Common myeloid progenitor, CD34-positive (primary cell): Measurements from ENCODE around the gene RFX1.

Source experiments
- CTCF ChIA-PET: fragments of 350-600 bp; sonication (Branson Sonifier 250); formaldehyde crosslinking; loops from one replicate; lab custom pipeline; 2021; ENCODE audit warnings: antibody characterized with exemption; lab: Charles Lee
- POLR2A ChIA-PET: fragments of 350-600 bp; sonication (Branson Sonifier 250); formaldehyde crosslinking; loops from one replicate; lab custom pipeline; 2021; ENCODE audit warnings: antibody characterized with exemption; lab: Charles Lee
- DNase-seq, 3 donors: peaks; one replicate each; pipeline versions ENCODE4 v3.0.0 to v3.0.0-alpha.2; 2013
- H3K27ac ChIP-seq, 2 experiments: 1 replicate in 1 of 2; 2 replicates in 1 of 2; pipeline ENCODE4 v1.7.0; 2013; ENCODE audit warnings: inconsistent platforms in 2 of 2, low read length in 2 of 2, mild to moderate bottlenecking in 2 of 2, low read depth in 1 of 2, moderate library complexity in 1 of 2; ENCODE audit not compliant: severe bottlenecking in 2 of 2, insufficient read depth in 1 of 2, poor library complexity in 1 of 2
- H3K27me3 ChIP-seq, 5 experiments: replicated peaks in 2 of 5; 1 replicate in 3 of 5; 2 replicates in 2 of 5; pipeline versions ENCODE4 v1.6.1 to v1.7.0; 2013; ENCODE audit warnings: low read length in 4 of 5, mild to moderate bottlenecking in 2 of 5, moderate library complexity in 2 of 5, inconsistent platforms in 1 of 5; ENCODE audit not compliant: insufficient read depth in 5 of 5, control insufficient read depth in 4 of 5
- H3K36me3 ChIP-seq, 4 experiments: 1 replicate in 2 of 4; 2 replicates in 2 of 4; pipeline versions ENCODE4 v1.6.1 to v1.7.0; 2013; ENCODE audit warnings: low read length in 3 of 4, control low read depth in 1 of 4, mild to moderate bottlenecking in 1 of 4; ENCODE audit not compliant: control insufficient read depth in 4 of 4, insufficient read depth in 4 of 4
- H3K4me1 ChIP-seq, 4 experiments: 1 replicate in 3 of 4; 2 replicates in 1 of 4; pipeline versions ENCODE4 v1.6.1 to v1.7.1; 2013; ENCODE audit warnings: low read length in 3 of 4, mild to moderate bottlenecking in 3 of 4, control low read depth in 1 of 4, inconsistent platforms in 1 of 4, moderate library complexity in 1 of 4; ENCODE audit not compliant: control insufficient read depth in 4 of 4, insufficient read depth in 4 of 4; ENCODE audit errors: control extremely low read depth in 1 of 4
- H3K4me3 ChIP-seq, 7 experiments: 1 replicate in 4 of 7; 2 replicates in 3 of 7; pipeline versions ENCODE4 v1.5.1 to v1.7.0; 2013; ENCODE audit warnings: mild to moderate bottlenecking in 7 of 7, low read length in 6 of 7, moderate library complexity in 6 of 7, inconsistent platforms in 2 of 7, low read depth in 2 of 7, control low read depth in 1 of 7; ENCODE audit not compliant: insufficient read depth in 4 of 7, control insufficient read depth in 1 of 7; ENCODE audit errors: extremely low read depth in 1 of 7
- H3K9me3 ChIP-seq, 5 experiments: 1 replicate in 4 of 5; 2 replicates in 1 of 5; pipeline versions ENCODE4 v1.6.1 to v1.7.1; 2013; ENCODE audit warnings: low read length in 4 of 5, mild to moderate bottlenecking in 2 of 5, inconsistent platforms in 1 of 5, low read depth in 1 of 5, moderate library complexity in 1 of 5; ENCODE audit not compliant: control insufficient read depth in 4 of 5, insufficient read depth in 2 of 5; ENCODE audit errors: control extremely low read depth in 1 of 5
- WGBS: methylation state at CpG from one replicate; pipeline ENCODE4 v1.1.5; 2013; ENCODE audit not compliant: insufficient coverage; 5-methylcytosine and 5-hydroxymethylcytosine counted together

Gene RFX1

GRCh38 chr19:13999085-13999484, 7.0 kb downstream of the RFX1 start:
- POLR2A ChIA-PET = no interaction called here
- Histone ChIP-seq H3K27ac (no peak overlapping the region), H3K27me3 (no peaks in the 10 kb centered on the region), H3K4me1 (peaks cover 8 to 34% (median 32%) of the 10 kb centered on the region in 4 experiments), H3K9me3 (peaks cover 0 to 10% (median 6%) of the 10 kb centered on the region in 5 experiments), H3K36me3 (peaks cover 5 to 25% (median 10%) of the 10 kb centered on the region in 4 experiments), H3K4me3 (no peak overlapping the region)
- WGBS = 100% methylated on average over 2 of the region's 3 CpGs
- CTCF ChIA-PET = interaction anchor here (1.1 to 2.8 kb wide), 4 partner anchors 10 to 45 kb away, joined by 4 to 11 read pairs (median 9); no protein-coding TSS in a partner anchor
- DNase-seq = no peak

- no peak overlapping the region for H3K4me3 ChIP-seq
- CTCF ChIA-PET = interaction anchor here (0.6 to 2.8 kb wide), 5 partner anchors 10 to 45 kb away, joined by 3 to 11 read pairs (median 8); no protein-coding TSS in a partner anchor
- no peak for DNase-seq
- H3K27ac ChIP-seq = no peak overlapping the region
- peaks cover 5 to 25% (median 11%) of the 10 kb centered on the region in 4 experiments for H3K36me3 ChIP-seq
- POLR2A ChIA-PET = no interaction called here
- peaks cover 0 to 10% (median 6%) of the 10 kb centered on the region in 5 experiments for H3K9me3 ChIP-seq
- peaks cover 6 to 28% (median 27%) of the 10 kb centered on the region in 4 experiments for H3K4me1 ChIP-seq
- H3K27me3 ChIP-seq = no peaks in the 10 kb centered on the region
- 100% methylated on average over 1 of the region's 1 CpG for WGBS
Observed at GRCh38 chr19:13998426-13998825, 7.7 kb downstream of the RFX1 start.

- no peak overlapping the region for H3K4me3 ChIP-seq
- CTCF ChIA-PET = interaction anchor here (2.2 kb wide), 1 partner anchor 9 kb away, joined by 11 read pairs; no protein-coding TSS in a partner anchor
- WGBS = 100% methylated on average over 5 of the region's 6 CpGs
- H3K9me3 ChIP-seq = peaks cover 0 to 10% (median 6%) of the 10 kb centered on the region in 5 experiments
- peaks cover 5 to 25% (median 14%) of the 10 kb centered on the region in 4 experiments for H3K36me3 ChIP-seq
- POLR2A ChIA-PET = no interaction called here
- H3K27me3 ChIP-seq = no peaks in the 10 kb centered on the region
- no peak overlapping the region for H3K27ac ChIP-seq
- no peak for DNase-seq
- H3K4me1 ChIP-seq = peaks cover 1 to 20% (median 19%) of the 10 kb centered on the region in 4 experiments
Observed at GRCh38 chr19:13997631-13997962, 8.5 kb downstream of the RFX1 start.

- Histone ChIP-seq H3K27ac (no peak overlapping the region), H3K4me3 (no peak overlapping the region), H3K9me3 (peaks cover 0 to 10% (median 6%) of the 10 kb centered on the region in 5 experiments), H3K4me1 (peaks cover 0 to 16% (median 14%) of the 10 kb centered on the region in 4 experiments), H3K27me3 (no peaks in the 10 kb centered on the region), H3K36me3 (peaks cover 5 to 30% (median 18%) of the 10 kb centered on the region in 4 experiments)
- CTCF ChIA-PET = interaction anchor here (1.0 to 2.2 kb wide), 2 partner anchors 8 to 10 kb away, joined by 3 to 11 read pairs; no protein-coding TSS in a partner anchor
- no peak for DNase-seq
- POLR2A ChIA-PET = no interaction called here
- 92% methylated on average over 18 of the region's 22 CpGs for WGBS
Observed at GRCh38 chr19:13996928-13997630, 9.0 kb downstream of the RFX1 start.

- whole genome bisulfite sequencing = 100% methylated on average over 6 of the region's 14 CpGs
- H3K27me3 ChIP-seq = no peaks in the 10 kb centered on the region
Observed at GRCh38 chr19:13995878-13996765, 10.0 kb downstream of the RFX1 start.

GRCh38 chr19:13995017-13995728, 10.9 kb downstream of the RFX1 start:
- Histone ChIP-seq H3K4me3 (no peak overlapping the region), H3K9me3 (peaks cover 0 to 10% (median 6%) of the 10 kb centered on the region in 5 experiments), H3K27ac (no peak overlapping the region), H3K27me3 (no peaks in the 10 kb centered on the region), H3K4me1 (peaks cover 0 to 2% (median under 1%) of the 10 kb centered on the region in 4 experiments), H3K36me3 (peaks cover 5 to 40% (median 25%) of the 10 kb centered on the region in 4 experiments)
- POLR2A ChIA-PET = no interaction called here
- no peak for DNase-seq
- WGBS = 97% methylated on average over 11 of the region's 13 CpGs
- CTCF ChIA-PET = interaction anchor here (1.0 to 2.6 kb wide), 2 partner anchors 9 to 35 kb away, joined by 3 to 14 read pairs; no protein-coding TSS in a partner anchor

More at GRCh38 chr19:13995878-13996765, 10.0 kb downstream of the RFX1 start:
- CTCF ChIA-PET = interaction anchor here (1.0 kb wide), 2 partner anchors 11 to 36 kb away, joined by 3 read pairs; no protein-coding TSS in a partner anchor
- Histone ChIP-seq H3K4me3 (no peak overlapping the region), H3K27ac (no peak overlapping the region), H3K4me1 (peaks cover 0 to 8% (median 5%) of the 10 kb centered on the region in 4 experiments), H3K36me3 (peaks cover 5 to 37% (median 24%) of the 10 kb centered on the region in 4 experiments), H3K9me3 (peaks cover 0 to 10% (median 6%) of the 10 kb centered on the region in 5 experiments)
- DNase-seq = no peak
- POLR2A ChIA-PET = no interaction called here
